SK-N-SH (cell line): ENCODE measurements around the gene ATXN7. TPM values are rescaled to one million over a fixed set of nuclear protein-coding genes. Genes with fewer than 3 reads are reported as not detected.

Experiments
- CTCF ChIA-PET: fragments of 300-600, 350-600 bp; formaldehyde crosslinking; extraction: SDS; loops from one replicate; lab custom pipeline; 2021; lab: Yijun Ruan, JAX
- POLR2A ChIA-PET: fragments of 350-600 bp; sonication (Branson Sonifier 250); formaldehyde crosslinking; extraction: SDS; loops from one replicate; lab custom pipeline; 2020; ENCODE audit warnings: antibody characterized with exemption, inconsistent platforms; lab: Yijun Ruan, JAX
- DNase-seq: peaks from one replicate; pipeline ENCODE4 v3.0.0; 2012
- H2AFZ ChIP-seq: fragments of 200-600 bp; sonication (generic); 2 replicates; pipeline ENCODE4 v1.8.1; 2016; ENCODE audit warnings: antibody characterized with exemption, mild to moderate bottlenecking, low read depth
- H3F3A ChIP-seq: fragments of 200-600 bp; sonication (generic); replicated peaks from 2 replicates; pipeline ENCODE3; 2016; ENCODE audit warnings: antibody characterized with exemption, mild to moderate bottlenecking; ENCODE audit not compliant: insufficient read depth
- H3K27ac ChIP-seq, 2 experiments: fragments of 200-500 bp in 1 of 2; fragments of 200-600 bp in 1 of 2; sonication (Bioruptor generic) in 1 of 2; sonication (generic), shearing (Covaris generic) in 1 of 2; 2 replicates each; pipeline versions ENCODE4 v1.5.1 to v1.6.1; 2014 to 2016; ENCODE audit warnings: low read depth in 2 of 2, inconsistent platforms in 1 of 2, low read length in 1 of 2, mild to moderate bottlenecking in 1 of 2, mixed read lengths in 1 of 2
- H3K27me3 ChIP-seq: fragments of 200-600 bp; sonication (generic), shearing (Covaris generic); 2 replicates; pipeline ENCODE4 v1.6.1; 2016; ENCODE audit warnings: mixed run types; ENCODE audit not compliant: insufficient read depth
- H3K36me3 ChIP-seq, 2 experiments: fragments of 200-500 bp in 1 of 2; fragments of 200-600 bp in 1 of 2; sonication (Bioruptor generic) in 1 of 2; sonication (generic) in 1 of 2; replicated peaks in 1 of 2; 2 replicates each; pipeline versions ENCODE3 to v1.5.1; 2014 to 2016; ENCODE audit warnings: low read length in 1 of 2, mild to moderate bottlenecking in 1 of 2; ENCODE audit not compliant: insufficient read depth in 2 of 2, control insufficient read depth in 1 of 2
- H3K4me1 ChIP-seq, 2 experiments: fragments of 200-500 bp in 1 of 2; fragments of 200-600 bp in 1 of 2; sonication (Bioruptor generic) in 1 of 2; sonication (generic), shearing (Covaris generic) in 1 of 2; 2 replicates each; pipeline versions ENCODE4 v1.5.1 to v1.6.1; 2014 to 2016; ENCODE audit warnings: low read depth in 1 of 2, low read length in 1 of 2, mixed run types in 1 of 2; ENCODE audit not compliant: insufficient read depth in 2 of 2, control insufficient read depth in 1 of 2
- H3K4me2 ChIP-seq: fragments of 200-600 bp; sonication (generic), shearing (Covaris generic); 2 replicates; pipeline ENCODE4 v1.6.1; 2017; ENCODE audit warnings: mixed run types
- H3K4me3 ChIP-seq, 2 experiments: fragments of 200-500 bp in 1 of 2; fragments of 200-600 bp in 1 of 2; sonication (Bioruptor generic) in 1 of 2; sonication (generic), shearing (Covaris generic) in 1 of 2; 2 replicates each; pipeline versions ENCODE4 v1.5.1 to v1.8.1; 2014 to 2016; ENCODE audit warnings: low read depth in 2 of 2, inconsistent platforms in 1 of 2, low read length in 1 of 2, mild to moderate bottlenecking in 1 of 2, mixed read lengths in 1 of 2, moderate library complexity in 1 of 2
- H3K79me2 ChIP-seq: fragments of 200-600 bp; sonication (generic); 2 replicates; pipeline ENCODE4 v1.8.1; 2017; ENCODE audit warnings: mild to moderate bottlenecking; ENCODE audit not compliant: insufficient read depth
- H3K9ac ChIP-seq: fragments of 200-600 bp; sonication (generic); 2 replicates; pipeline ENCODE4 v1.6.1; 2017; ENCODE audit warnings: mixed run types
- H3K9me2 ChIP-seq: fragments of 200-600 bp; sonication (generic); 2 replicates; pipeline ENCODE4 v1.6.1; 2017; ENCODE audit warnings: mixed run types
- H3K9me3 ChIP-seq: fragments of 200-600 bp; sonication (generic); 2 replicates; pipeline ENCODE4 v1.6.1; 2017; ENCODE audit warnings: mixed run types, mild to moderate bottlenecking, moderate library complexity
- H4K20me1 ChIP-seq: fragments of 200-600 bp; sonication (generic); 2 replicates; pipeline ENCODE4 v1.6.1; 2017; ENCODE audit warnings: mild to moderate bottlenecking, mixed run types; ENCODE audit not compliant: insufficient read depth
- FOXJ3 ChIP-seq: sonication (generic); formaldehyde crosslinking; IDR thresholded peaks from 2 replicates; pipeline ENCODE4 v1.5.1; 2020; ENCODE audit warnings: mild to moderate bottlenecking, missing genetic modification reagents
- GATA2 ChIP-seq: sonication (generic); formaldehyde crosslinking; IDR thresholded peaks from 2 replicates; pipeline ENCODE4 v1.5.0; 2020; ENCODE audit warnings: mild to moderate bottlenecking, missing genetic modification reagents
- RCOR1 ChIP-seq: fragments of 150-350 bp; IDR thresholded peaks from 2 replicates; pipeline ENCODE4 v1.6.1; 2017; ENCODE audit warnings: antibody characterized with exemption, low read length
- TAF1 ChIP-seq: IDR thresholded peaks from 2 replicates; pipeline ENCODE4 v1.6.1; 2012; ENCODE audit warnings: low read depth, mild to moderate bottlenecking, low read length, moderate library complexity, borderline replicate concordance
- TEAD4 ChIP-seq: IDR thresholded peaks from 2 replicates; pipeline ENCODE4 v1.4.0; 2012; ENCODE audit warnings: mild to moderate bottlenecking, borderline replicate concordance; ENCODE audit not compliant: insufficient read depth
- WGBS: methylation state at CpG from one replicate; pipeline ENCODE4 v1.1.6; 2017; ENCODE audit warnings: low lambda C conversion rate; 5-methylcytosine and 5-hydroxymethylcytosine counted together
- polyA plus RNA-seq, 3 experiments: library from polyadenylated mRNA; depleted of rRNA; stranded (reverse); fragments of >200 nt; gene quantifications; 2 replicates each; pipeline ENCODE4 v1.2.3, GENCODE V29; 2012
- TF ChIP-seq, protein P1 (sequence below): IDR thresholded peaks from 2 replicates; pipeline ENCODE4 v1.6.1; 2012; ENCODE audit warnings: mild to moderate bottlenecking, low read depth, low read length, moderate library complexity
- TF ChIP-seq, protein P2 (sequence below): fragments of 150-350 bp; IDR thresholded peaks from 2 replicates; pipeline ENCODE4 v1.6.1; 2017; ENCODE audit warnings: antibody characterized with exemption, low read length, low read depth, borderline replicate concordance
- TF ChIP-seq, protein P3 (sequence below): IDR thresholded peaks from 2 replicates; pipeline ENCODE4 v1.4.0; 2012; ENCODE audit warnings: low read depth

The ATXN7 gene
- polyA plus RNA-seq, 1 of the 3 experiments (the other 2 are of a cell fraction) = 6.2 TPM

DNA sequence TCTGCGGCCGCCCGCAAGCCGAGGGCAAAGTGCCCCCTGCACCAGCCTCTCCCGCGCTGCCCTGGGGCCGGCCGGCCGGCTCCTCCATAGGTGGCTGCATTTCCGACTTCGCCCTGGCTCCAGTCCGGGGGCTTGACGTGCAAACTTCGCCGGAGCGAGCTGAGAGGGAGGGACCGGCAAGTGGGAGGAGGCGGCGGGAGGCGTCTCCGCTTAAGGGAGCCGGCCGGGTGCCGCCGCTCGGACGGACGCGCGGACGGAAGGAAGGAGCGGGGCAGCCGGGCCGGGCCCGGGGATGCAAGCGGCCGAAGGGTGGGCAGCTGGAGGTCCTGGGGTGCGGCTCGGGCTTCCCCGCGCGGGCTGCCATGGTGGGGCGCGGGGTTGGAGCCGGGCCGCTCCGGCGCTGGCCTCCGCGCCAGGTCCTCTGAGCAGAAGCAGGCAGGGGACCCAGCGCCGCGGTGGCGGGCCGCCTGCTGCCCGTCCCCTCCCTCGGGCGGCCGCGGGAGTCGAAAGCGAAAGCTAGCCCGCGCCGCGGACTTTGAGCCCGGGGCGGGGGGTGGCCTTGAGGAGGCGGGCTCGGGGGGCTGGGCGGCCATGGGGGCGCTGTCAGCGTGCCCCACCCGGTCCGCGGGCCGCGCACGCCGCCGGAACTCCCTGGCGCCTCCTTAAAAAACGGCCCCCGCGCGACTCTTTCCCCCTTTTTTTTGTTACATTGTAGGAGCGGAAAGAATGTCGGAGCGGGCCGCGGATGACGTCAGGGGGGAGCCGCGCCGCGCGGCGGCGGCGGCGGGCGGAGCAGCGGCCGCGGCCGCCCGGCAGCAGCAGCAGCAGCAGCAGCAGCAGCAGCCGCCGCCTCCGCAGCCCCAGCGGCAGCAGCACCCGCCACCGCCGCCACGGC is 48.5 kb downstream of the ATXN7 start, which contains the start of gene SCAANT1 (continued):
- TF ChIP-seq, protein P1, sequence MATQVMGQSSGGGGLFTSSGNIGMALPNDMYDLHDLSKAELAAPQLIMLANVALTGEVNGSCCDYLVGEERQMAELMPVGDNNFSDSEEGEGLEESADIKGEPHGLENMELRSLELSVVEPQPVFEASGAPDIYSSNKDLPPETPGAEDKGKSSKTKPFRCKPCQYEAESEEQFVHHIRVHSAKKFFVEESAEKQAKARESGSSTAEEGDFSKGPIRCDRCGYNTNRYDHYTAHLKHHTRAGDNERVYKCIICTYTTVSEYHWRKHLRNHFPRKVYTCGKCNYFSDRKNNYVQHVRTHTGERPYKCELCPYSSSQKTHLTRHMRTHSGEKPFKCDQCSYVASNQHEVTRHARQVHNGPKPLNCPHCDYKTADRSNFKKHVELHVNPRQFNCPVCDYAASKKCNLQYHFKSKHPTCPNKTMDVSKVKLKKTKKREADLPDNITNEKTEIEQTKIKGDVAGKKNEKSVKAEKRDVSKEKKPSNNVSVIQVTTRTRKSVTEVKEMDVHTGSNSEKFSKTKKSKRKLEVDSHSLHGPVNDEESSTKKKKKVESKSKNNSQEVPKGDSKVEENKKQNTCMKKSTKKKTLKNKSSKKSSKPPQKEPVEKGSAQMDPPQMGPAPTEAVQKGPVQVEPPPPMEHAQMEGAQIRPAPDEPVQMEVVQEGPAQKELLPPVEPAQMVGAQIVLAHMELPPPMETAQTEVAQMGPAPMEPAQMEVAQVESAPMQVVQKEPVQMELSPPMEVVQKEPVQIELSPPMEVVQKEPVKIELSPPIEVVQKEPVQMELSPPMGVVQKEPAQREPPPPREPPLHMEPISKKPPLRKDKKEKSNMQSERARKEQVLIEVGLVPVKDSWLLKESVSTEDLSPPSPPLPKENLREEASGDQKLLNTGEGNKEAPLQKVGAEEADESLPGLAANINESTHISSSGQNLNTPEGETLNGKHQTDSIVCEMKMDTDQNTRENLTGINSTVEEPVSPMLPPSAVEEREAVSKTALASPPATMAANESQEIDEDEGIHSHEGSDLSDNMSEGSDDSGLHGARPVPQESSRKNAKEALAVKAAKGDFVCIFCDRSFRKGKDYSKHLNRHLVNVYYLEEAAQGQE = no peak
- TF ChIP-seq TEAD4 (no peak), TAF1 (peak; percentile 31; the same call in 1 of the 2 replicates), RCOR1 (0 out of 2 replicates have a peak, but pooled peaks have one; percentile 5), GATA2 (CRISPR knock-in tag) (no peak), FOXJ3 (CRISPR knock-in tag) (no peak)
- TF ChIP-seq, protein P2, sequence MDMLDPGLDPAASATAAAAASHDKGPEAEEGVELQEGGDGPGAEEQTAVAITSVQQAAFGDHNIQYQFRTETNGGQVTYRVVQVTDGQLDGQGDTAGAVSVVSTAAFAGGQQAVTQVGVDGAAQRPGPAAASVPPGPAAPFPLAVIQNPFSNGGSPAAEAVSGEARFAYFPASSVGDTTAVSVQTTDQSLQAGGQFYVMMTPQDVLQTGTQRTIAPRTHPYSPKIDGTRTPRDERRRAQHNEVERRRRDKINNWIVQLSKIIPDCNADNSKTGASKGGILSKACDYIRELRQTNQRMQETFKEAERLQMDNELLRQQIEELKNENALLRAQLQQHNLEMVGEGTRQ = no peak

DNA sequence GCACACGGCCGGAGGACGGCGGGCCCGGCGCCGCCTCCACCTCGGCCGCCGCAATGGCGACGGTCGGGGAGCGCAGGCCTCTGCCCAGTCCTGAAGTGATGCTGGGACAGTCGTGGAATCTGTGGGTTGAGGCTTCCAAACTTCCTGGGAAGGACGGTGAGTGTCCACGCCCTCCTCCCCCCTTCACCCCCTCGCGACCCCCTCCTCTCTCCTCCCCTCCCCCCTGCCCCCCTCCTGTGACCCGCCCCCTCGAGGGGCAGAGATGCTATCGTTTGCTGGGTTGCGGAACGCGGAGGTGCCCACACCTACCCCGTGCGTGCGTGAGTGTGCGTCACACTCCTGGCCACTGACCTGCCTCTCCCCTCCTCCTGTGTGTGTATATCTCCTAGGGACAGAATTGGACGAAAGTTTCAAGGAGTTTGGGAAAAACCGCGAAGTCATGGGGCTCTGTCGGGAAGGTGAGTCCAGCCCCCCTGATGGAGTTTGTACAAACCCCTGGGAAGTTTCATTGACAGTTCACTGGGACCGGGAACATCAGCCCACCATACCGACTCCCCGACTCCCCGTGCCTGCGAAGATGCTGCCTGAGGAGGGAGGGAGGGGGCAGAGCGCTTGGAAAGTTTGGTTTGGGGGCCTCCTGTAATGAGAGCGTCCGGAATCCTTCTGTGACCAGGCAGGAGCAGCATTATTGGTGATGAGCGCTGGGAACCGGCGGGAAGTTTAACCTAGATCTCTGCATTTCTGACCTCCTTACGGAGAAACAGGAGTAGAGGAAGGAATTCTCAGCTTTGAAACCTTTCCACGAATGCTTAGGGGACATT is 49.3 kb downstream of the ATXN7 start:
- Histone ChIP-seq H2AFZ (no peak overlapping the region), H3K27ac (peak overlapping the region; percentile 78 to 86), H3K4me1 (peaks cover 13 to 18% of the 10 kb centered on the region in 2 experiments), H3K9ac (peak overlapping the region; percentile 81; the same call in 1 of the 2 replicates), H3K9me2 (no peaks in the 10 kb centered on the region), H3K36me3 (peaks cover 20 to 29% of the 10 kb centered on the region in 2 experiments), H3K27me3 (no peaks in the 10 kb centered on the region), H3K4me3 (peak overlapping the region; percentile 68 to 71), H3K4me2 (peak overlapping the region; percentile 84), H3K9me3 (no peaks in the 10 kb centered on the region), H3K79me2 (peaks cover 72% of the 10 kb centered on the region), H3F3A (peaks cover 21% of the 10 kb centered on the region), H4K20me1 (peaks cover 14% of the 10 kb centered on the region)
- CTCF ChIA-PET = interaction anchor here (1.4 to 1.8 kb wide), 3 partner anchors 12 to 562 kb away, joined by 3 to 5 read pairs (median 3); partner anchors contain the start of gene PSMD6
- POLR2A ChIA-PET = no interaction called here
- TF ChIP-seq, protein P3, sequence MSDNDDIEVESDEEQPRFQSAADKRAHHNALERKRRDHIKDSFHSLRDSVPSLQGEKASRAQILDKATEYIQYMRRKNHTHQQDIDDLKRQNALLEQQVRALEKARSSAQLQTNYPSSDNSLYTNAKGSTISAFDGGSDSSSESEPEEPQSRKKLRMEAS = no peak
- peak; percentile 7; the same call in 1 of the 2 replicates for TF ChIP-seq TAF1
- WGBS = 30% methylated on average over 18 of the region's 46 CpGs
- DNase-seq = peak; percentile 80
